Endothelial cell of umbilical vein (primary cell): ENCODE measurements around the gene ZNF488. TPM values are rescaled to one million over a fixed set of nuclear protein-coding genes. Genes with fewer than 3 reads are reported as not detected.

ENCODE experiments used
- BruUV-seq: library from RNA; stranded (reverse); fragments of 400-500 nt; replicated peaks from 2 replicates; lab custom pipeline; 2021; lab: Mats Ljungman, UMichigan
- CTCF ChIA-PET: fragments of 300-600, 350-600 bp; sonication (Branson Sonifier 250); formaldehyde crosslinking; loops from one replicate; lab custom pipeline; 2021; ENCODE audit warnings: antibody characterized with exemption, inconsistent platforms; lab: Charles Lee
- POLR2A ChIA-PET: fragments of 300-600, 350-600 bp; sonication (Branson Sonifier 250); formaldehyde crosslinking; loops from one replicate; lab custom pipeline; 2021; ENCODE audit warnings: antibody characterized with exemption, inconsistent platforms; lab: Charles Lee
- DNase-seq: peaks from one replicate; pipeline ENCODE4 v3.0.0-alpha.2; 2011; ENCODE audit warnings: low read depth, low spot score
- FAIRE-seq: peaks from 2 replicates; lab custom pipeline; 2011; peaks lifted over from hg19 to GRCh38; lab: Jason Lieb, UNC
- H2AFZ ChIP-seq: 2 replicates; pipeline ENCODE4 v1.6.0; 2012; ENCODE audit warnings: low read depth, low read length, control low read depth, inconsistent platforms
- H3K27ac ChIP-seq: 2 replicates; pipeline ENCODE4 v1.5.1; 2011; ENCODE audit warnings: low read depth, mild to moderate bottlenecking, control low read depth, low read length, moderate library complexity; ENCODE audit not compliant: insufficient read depth
- H3K27me3 ChIP-seq, 2 experiments: 2 replicates each; pipeline versions ENCODE4 v1.6.0 to v1.6.1; 2011; ENCODE audit warnings: low read length in 2 of 2, mixed read lengths in 1 of 2; ENCODE audit not compliant: control insufficient read depth in 2 of 2, insufficient read depth in 2 of 2
- H3K36me3 ChIP-seq, 2 experiments: 2 replicates in 1 of 2; 3 replicates in 1 of 2; pipeline ENCODE4 v1.5.1; 2011; ENCODE audit warnings: low read length in 2 of 2, mild to moderate bottlenecking in 1 of 2, moderate library complexity in 1 of 2; ENCODE audit not compliant: control insufficient read depth in 2 of 2, insufficient read depth in 2 of 2; ENCODE audit errors: extremely low read depth in 1 of 2
- H3K4me1 ChIP-seq: 3 replicates; pipeline ENCODE4 v1.5.1; 2011; ENCODE audit warnings: mild to moderate bottlenecking, low read length; ENCODE audit not compliant: control insufficient read depth, insufficient read depth; ENCODE audit errors: extremely low read depth
- H3K4me2 ChIP-seq: 2 replicates; pipeline ENCODE4 v1.6.1; 2011; ENCODE audit warnings: low read length, control low read depth, mixed read lengths; ENCODE audit not compliant: insufficient read depth
- H3K4me3 ChIP-seq, 3 experiments: fragments of 200-600 bp in 1 of 3; sonication (generic), shearing (Covaris generic) in 1 of 3; replicated peaks in 1 of 3; 2 replicates each; pipeline ENCODE4 v1.5.1; 2011 to 2016; ENCODE audit warnings: control low read depth in 3 of 3, low read length in 3 of 3, mild to moderate bottlenecking in 2 of 3, inconsistent platforms in 1 of 3, low read depth in 1 of 3, moderate library complexity in 1 of 3; ENCODE audit not compliant: insufficient read depth in 1 of 3
- H3K79me2 ChIP-seq: 2 replicates; pipeline ENCODE4 v1.6.0; 2012; ENCODE audit warnings: low read length, inconsistent platforms; ENCODE audit not compliant: control insufficient read depth, insufficient read depth
- H3K9ac ChIP-seq: replicated peaks from 2 replicates; pipeline ENCODE3; 2011; ENCODE audit warnings: low read length, control low read depth; ENCODE audit not compliant: insufficient read depth; ENCODE audit errors: extremely low read depth
- H3K9me1 ChIP-seq: replicated peaks from 3 replicates; pipeline ENCODE4 v1.6.0; 2011; ENCODE audit warnings: mild to moderate bottlenecking, low read length; ENCODE audit not compliant: control insufficient read depth, insufficient read depth; ENCODE audit errors: extremely low read depth
- H3K9me3 ChIP-seq: replicated peaks from 2 replicates; pipeline ENCODE4 v1.5.1; 2012; ENCODE audit warnings: low read length, inconsistent platforms; ENCODE audit not compliant: control insufficient read depth, insufficient read depth
- H4K20me1 ChIP-seq: replicated peaks from 2 replicates; pipeline ENCODE3; 2011; ENCODE audit warnings: mild to moderate bottlenecking, low read length; ENCODE audit not compliant: control insufficient read depth, insufficient read depth; ENCODE audit errors: extremely low read depth
- CTCF ChIP-seq, 2 donors: IDR thresholded peaks; 1 replicate in 1 of 2; 2 replicates in 1 of 2; pipeline ENCODE4 v1.5.1; 2011; ENCODE audit warnings: low read length in 2 of 2, mild to moderate bottlenecking in 2 of 2, moderate library complexity in 2 of 2, control low read depth in 1 of 2, inconsistent platforms in 1 of 2, low read depth in 1 of 2; ENCODE audit not compliant: insufficient read depth in 1 of 2; ENCODE audit errors: extremely low read depth in 1 of 2
- EZH2 ChIP-seq: IDR thresholded peaks from 2 replicates; pipeline ENCODE4 v1.6.1; 2012; ENCODE audit warnings: borderline replicate concordance, low read depth, mild to moderate bottlenecking, moderate library complexity, low read length, inconsistent platforms; ENCODE audit not compliant: severe bottlenecking
- FOS ChIP-seq: IDR thresholded peaks from 2 replicates; pipeline ENCODE4 v1.6.1; 2011; ENCODE audit warnings: mild to moderate bottlenecking, low read length, moderate library complexity, borderline replicate concordance; ENCODE audit not compliant: insufficient read depth
- GATA2 ChIP-seq: IDR thresholded peaks from 2 replicates; pipeline ENCODE4 v1.7.0; 2011; ENCODE audit warnings: low read depth, mild to moderate bottlenecking, moderate library complexity, mixed read lengths, low read length; ENCODE audit not compliant: insufficient read length, insufficient read depth
- JUN ChIP-seq: IDR thresholded peaks from 2 replicates; pipeline ENCODE4 v1.6.1; 2011; ENCODE audit warnings: borderline replicate concordance, low read depth; ENCODE audit not compliant: insufficient read length, insufficient read depth
- MYC ChIP-seq: IDR thresholded peaks from one replicate; pipeline ENCODE4 v1.6.1; 2011; ENCODE audit warnings: mild to moderate bottlenecking, low read depth, low read length
- POLR2A ChIP-seq: IDR thresholded peaks from 2 replicates; pipeline ENCODE4 v1.6.1; 2012; ENCODE audit warnings: low read depth, mild to moderate bottlenecking, control low read depth, low read length
- POLR2AphosphoS5 ChIP-seq: IDR thresholded peaks from 2 replicates; pipeline ENCODE4 v1.6.1; 2012; ENCODE audit warnings: low read depth, mild to moderate bottlenecking, control low read depth, low read length, moderate library complexity; ENCODE audit not compliant: insufficient read depth
- dilution Hi-C: fragments of 300-500 bp; cut with MboI; formaldehyde crosslinking; loops from one replicate; pipeline ENCODE4 v1.15.0; 2019; ENCODE audit warnings: low sequenced_read_pairs; ENCODE audit not compliant: extremely low pct_ligation_motif_present
- intact Hi-C: fragments of 100-400 bp; cut with micrococcal nuclease; formaldehyde crosslinking; loops from one replicate; pipeline ENCODE4 v1.10.0; 2022
- polyA plus RNA-seq, 4 experiments: library from polyadenylated mRNA; depleted of rRNA in 3 of 4; stranded (reverse) in 3 of 4; unstranded in 1 of 4; fragments of >200 nt; gene quantifications; 2 replicates each; pipeline versions ENCODE4 v1.2.1 to v1.2.3, GENCODE V29; 2011 to 2012; ENCODE audit warnings: missing spikeins in 1 of 4
- total RNA-seq: library from RNA; stranded (reverse); gene quantifications from 2 replicates; pipeline ENCODE4 v1.2.3, GENCODE V29; 2021
- TF ChIP-seq, protein P1 (sequence below): IDR thresholded peaks from 2 replicates; pipeline ENCODE4 v1.6.1; 2011; ENCODE audit not compliant: insufficient read depth, insufficient read length

The ZNF488 gene
- total and polyA plus RNA-seq, 2 donors (not counting 3 experiments of a cell fraction or from before 2014, with no cell fraction given): 0.21 to 0.38 TPM

DNA sequence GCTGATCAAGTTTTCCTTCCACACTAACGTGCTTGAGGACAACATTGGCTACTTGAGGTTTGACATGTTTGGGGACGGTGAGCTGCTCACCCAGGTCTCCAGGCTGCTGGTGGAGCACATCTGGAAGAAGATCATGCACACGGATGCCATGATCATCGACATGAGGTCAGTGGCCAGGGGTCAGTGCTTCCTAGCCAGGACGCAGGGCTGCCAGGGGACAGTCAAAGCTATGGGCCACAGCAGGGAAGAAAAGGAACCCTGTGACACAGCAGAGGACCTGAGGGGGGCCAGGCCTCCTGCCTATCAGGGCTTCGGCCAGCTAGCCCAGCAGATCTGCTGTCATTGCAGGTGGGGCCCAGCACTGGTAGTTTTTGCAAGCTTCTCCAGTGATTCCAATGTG, 30.7 kb downstream of the ZNF488 start:
- no peak overlapping the region for H3K27ac ChIP-seq
- H4K20me1 ChIP-seq: no peaks in the 10 kb centered on the region
- H3K4me3 ChIP-seq: no peak overlapping the region
- TF ChIP-seq JUN (no peak), POLR2A (no peak), EZH2 (no peak), POLR2AphosphoS5 (no peak), CTCF (IDR thresholded peaks at IDR 0.05; ENCODE audit: extremely low read depth in 1 of 2, insufficient read depth in 1 of 2, low read depth in 1 of 2, low read length in 2 of 2) (no peak), MYC (no peak), GATA2 (no peak), FOS (no peak)
- TF ChIP-seq, protein P1, sequence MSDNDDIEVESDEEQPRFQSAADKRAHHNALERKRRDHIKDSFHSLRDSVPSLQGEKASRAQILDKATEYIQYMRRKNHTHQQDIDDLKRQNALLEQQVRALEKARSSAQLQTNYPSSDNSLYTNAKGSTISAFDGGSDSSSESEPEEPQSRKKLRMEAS: no peak
- no TSS peak for BruUV-seq
- POLR2A ChIA-PET: no interaction called here
- no peaks in the 10 kb centered on the region for H3K79me2 ChIP-seq
- FAIRE-seq: no peak
- H3K9me1 ChIP-seq: no peaks in the 10 kb centered on the region
- H3K27me3 ChIP-seq: no peaks in the 10 kb centered on the region
- DNase-seq: no peak
- no peaks in the 10 kb centered on the region for H3K9me3 ChIP-seq
- H3K4me1 ChIP-seq: no peaks in the 10 kb centered on the region
- no peak overlapping the region for H3K9ac ChIP-seq
- no peak overlapping the region for H3K4me2 ChIP-seq
- dilution Hi-C loops: no loop called here
- no peaks in the 10 kb centered on the region for H3K36me3 ChIP-seq
- no peak overlapping the region for H2AFZ ChIP-seq
- CTCF ChIA-PET: interaction anchor here (2.1 to 2.9 kb wide), 2 partner anchors 12 to 13 kb away, joined by 5 to 14 read pairs; no protein-coding TSS in a partner anchor
- intact Hi-C loops: no loop called here
